ENCODE results near the gene HS6ST2. TPM values are rescaled to one million over a fixed set of nuclear protein-coding genes. Genes with fewer than 3 reads are reported as not detected.

HS6ST2 gene
- total RNA-seq, 1 experiment from 2014 or later, result 8.1 TPM

GRCh38 chrX:132842460-132843238, 115.8 kb downstream of the HS6ST2 start:
- DNase-seq (ENCODE audit: low spot score) (no peak), ATAC-seq (no peak)
- Mint-ChIP-seq H3K27ac (no peak overlapping the region), H3K36me3 (no peaks in the 10 kb centered on the region), H3K27me3 (ENCODE audit: low read depth) (no peaks in the 10 kb centered on the region), H3K4me1 (peaks cover 18% of the 10 kb centered on the region), H3K4me3 (no peak overlapping the region), H3K9me3 (no peaks in the 10 kb centered on the region)
- ChIA-PET CTCF (no interaction called here), POLR2A (no interaction called here)
- TF ChIP-seq ESRRA (CRISPR knock-in tag; IDR thresholded peaks at IDR 0.05; ENCODE audit: borderline replicate concordance) (no peak), HMGXB4 (CRISPR knock-in tag; IDR thresholded peaks at IDR 0.05) (no peak), RORB (CRISPR knock-in tag; IDR thresholded peaks at IDR 0.05) (no peak), ZNF416 (CRISPR knock-in tag; IDR thresholded peaks at IDR 0.05) (no peak), PRDM15 (CRISPR knock-in tag; IDR thresholded peaks at IDR 0.05) (no peak), ZNF219 (CRISPR knock-in tag; IDR thresholded peaks at IDR 0.05; ENCODE audit: borderline replicate concordance) (no peak), TEAD1 (CRISPR knock-in tag; IDR thresholded peaks at IDR 0.05) (no peak), FOXJ3 (CRISPR knock-in tag; IDR thresholded peaks at IDR 0.05; ENCODE audit: borderline replicate concordance) (no peak), NR3C1 (CRISPR knock-in tag; conservative IDR thresholded peaks at IDR 0.05; ENCODE audit: low read depth) (no peak), SP1 (CRISPR knock-in tag; conservative IDR thresholded peaks at IDR 0.05) (no peak), E2F5 (CRISPR knock-in tag; IDR thresholded peaks at IDR 0.05) (no peak), ZNF138 (CRISPR knock-in tag; conservative IDR thresholded peaks at IDR 0.05) (no peak), PREB (CRISPR knock-in tag; IDR thresholded peaks at IDR 0.05; ENCODE audit: borderline replicate concordance) (no peak), GRHL2 (CRISPR knock-in tag; IDR thresholded peaks at IDR 0.05; ENCODE audit: insufficient replicate concordance, severe bottlenecking) (no peak), ETV6 (CRISPR knock-in tag; IDR thresholded peaks at IDR 0.05) (no peak)
- TF ChIP-seq, protein P1, sequence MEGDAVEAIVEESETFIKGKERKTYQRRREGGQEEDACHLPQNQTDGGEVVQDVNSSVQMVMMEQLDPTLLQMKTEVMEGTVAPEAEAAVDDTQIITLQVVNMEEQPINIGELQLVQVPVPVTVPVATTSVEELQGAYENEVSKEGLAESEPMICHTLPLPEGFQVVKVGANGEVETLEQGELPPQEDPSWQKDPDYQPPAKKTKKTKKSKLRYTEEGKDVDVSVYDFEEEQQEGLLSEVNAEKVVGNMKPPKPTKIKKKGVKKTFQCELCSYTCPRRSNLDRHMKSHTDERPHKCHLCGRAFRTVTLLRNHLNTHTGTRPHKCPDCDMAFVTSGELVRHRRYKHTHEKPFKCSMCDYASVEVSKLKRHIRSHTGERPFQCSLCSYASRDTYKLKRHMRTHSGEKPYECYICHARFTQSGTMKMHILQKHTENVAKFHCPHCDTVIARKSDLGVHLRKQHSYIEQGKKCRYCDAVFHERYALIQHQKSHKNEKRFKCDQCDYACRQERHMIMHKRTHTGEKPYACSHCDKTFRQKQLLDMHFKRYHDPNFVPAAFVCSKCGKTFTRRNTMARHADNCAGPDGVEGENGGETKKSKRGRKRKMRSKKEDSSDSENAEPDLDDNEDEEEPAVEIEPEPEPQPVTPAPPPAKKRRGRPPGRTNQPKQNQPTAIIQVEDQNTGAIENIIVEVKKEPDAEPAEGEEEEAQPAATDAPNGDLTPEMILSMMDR (IDR thresholded peaks at IDR 0.05), result no peak
- TF ChIP-seq, protein P2, sequence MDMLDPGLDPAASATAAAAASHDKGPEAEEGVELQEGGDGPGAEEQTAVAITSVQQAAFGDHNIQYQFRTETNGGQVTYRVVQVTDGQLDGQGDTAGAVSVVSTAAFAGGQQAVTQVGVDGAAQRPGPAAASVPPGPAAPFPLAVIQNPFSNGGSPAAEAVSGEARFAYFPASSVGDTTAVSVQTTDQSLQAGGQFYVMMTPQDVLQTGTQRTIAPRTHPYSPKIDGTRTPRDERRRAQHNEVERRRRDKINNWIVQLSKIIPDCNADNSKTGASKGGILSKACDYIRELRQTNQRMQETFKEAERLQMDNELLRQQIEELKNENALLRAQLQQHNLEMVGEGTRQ (CRISPR knock-in tag; IDR thresholded peaks at IDR 0.05), result no peak

Data from WTC11 (cell line).